Middle frontal gyrus (tissue), 1 donor: ENCODE results near the gene ZP2.
"Not testable (repeated sequence)": the region's sequence is repeated elsewhere in the genome, so short reads cannot be mapped to it uniquely, and the experiment has no call there.

Source experiments
- DNase-seq: peaks from one replicate; pipeline ENCODE4 v3.0.0-alpha.2; 2015; ENCODE audit warnings: low spot score; ENCODE audit errors: extremely low spot score

Gene ZP2

GRCh38 chr16:21217121-21217520 lies 5.7 kb upstream of the ZP2 start:
- no peak for DNase-seq

GRCh38 chr16:21214086-21214485 lies 2.7 kb upstream of the ZP2 start:
- no peak for DNase-seq

- DNase-seq = no peak
Measured at GRCh38 chr16:21208446-21209230, 2.7 kb downstream of the ZP2 start.

GRCh38 chr16:21206550-21206949 lies 4.8 kb downstream of the ZP2 start:
- no peak for DNase-seq

- no peak for DNase-seq
Measured at GRCh38 chr16:21205303-21205702, 6.1 kb downstream of the ZP2 start.

- DNase-seq = no peak
Measured at GRCh38 chr16:21203155-21203797, 8.1 kb downstream of the ZP2 start.

GRCh38 chr16:21199607-21200218 lies 11.7 kb downstream of the ZP2 start:
- no peak for DNase-seq

GRCh38 chr16:21197621-21198020 lies 13.8 kb downstream of the ZP2 start:
- DNase-seq = no peak

- DNase-seq = no peak
Measured at GRCh38 chr16:21197112-21197511, 14.3 kb downstream of the ZP2 start.

GRCh38 chr16:21195330-21195729 lies 16.0 kb downstream of the ZP2 start:
- not testable (repeated sequence) for DNase-seq

GRCh38 chr16:21194771-21195301 lies 16.5 kb downstream of the ZP2 start:
- no peak for DNase-seq

GRCh38 chr16:21192991-21193390 lies 18.4 kb downstream of the ZP2 start:
- DNase-seq = no peak

GRCh38 chr16:21190599-21190998 lies 20.8 kb downstream of the ZP2 start:
- DNase-seq = no peak

GRCh38 chr16:21190013-21190412 lies 21.4 kb downstream of the ZP2 start:
- no peak for DNase-seq

- DNase-seq = no peak
Measured at GRCh38 chr16:21189311-21189710, 22.1 kb downstream of the ZP2 start.

- no peak for DNase-seq
Measured at GRCh38 chr16:21186326-21186691, 25.1 kb downstream of the ZP2 start.

- no peak for DNase-seq
Measured at GRCh38 chr16:21185659-21186325, 25.6 kb downstream of the ZP2 start.

- DNase-seq = no peak
Measured at GRCh38 chr16:21184834-21185233, 26.5 kb downstream of the ZP2 start.

GRCh38 chr16:21183995-21184394 lies 27.4 kb downstream of the ZP2 start:
- no peak for DNase-seq

- no peak for DNase-seq
Measured at GRCh38 chr16:21179983-21180365, 31.4 kb downstream of the ZP2 start.

- no peak for DNase-seq
Measured at GRCh38 chr16:21179126-21179982, 32.0 kb downstream of the ZP2 start.
